IgD-negative memory B cell (primary cell): ENCODE results near the gene DSC3. TPM values are rescaled to one million over a fixed set of nuclear protein-coding genes. Genes with fewer than 3 reads are reported as not detected.
A peak's percentile ranks its signal among the peaks of the same experiment; 100 is the strongest.

Experiments used
- H3K27ac Mint-ChIP-seq, 3 donors: one replicate each; pipeline ENCODE4 v1.8.0; 2020 to 2022; ENCODE audit warnings: mild to moderate bottlenecking in 3 of 3, mixed read lengths in 3 of 3, moderate library complexity in 1 of 3
- H3K27me3 Mint-ChIP-seq: one replicate; pipeline ENCODE4 v1.8.0; 2021; ENCODE audit warnings: mixed read lengths
- H3K36me3 Mint-ChIP-seq: one replicate; pipeline ENCODE4 v1.8.0; 2020; ENCODE audit warnings: mild to moderate bottlenecking, mixed read lengths
- H3K4me1 Mint-ChIP-seq, 3 donors: one replicate each; pipeline ENCODE4 v1.8.0; 2020 to 2022; ENCODE audit warnings: mixed read lengths in 3 of 3, mild to moderate bottlenecking in 1 of 3
- H3K4me3 Mint-ChIP-seq, 4 donors: one replicate each; pipeline ENCODE4 v1.8.0; 2020 to 2022; ENCODE audit warnings: mild to moderate bottlenecking in 4 of 4, mixed read lengths in 4 of 4, moderate library complexity in 3 of 4
- H3K9me3 Mint-ChIP-seq, 3 donors: one replicate each; pipeline ENCODE4 v1.8.0; 2020 to 2021; ENCODE audit warnings: mixed read lengths in 3 of 3, mild to moderate bottlenecking in 1 of 3
- polyA plus RNA-seq: library from polyadenylated mRNA; unstranded; fragments of 300-500 nt; fragmentation: Illumina TruSeq; gene quantifications from one replicate; pipeline ENCODE4 v1.2.3, GENCODE V29; 2021

DSC3 gene
- polyA plus RNA-seq = not detected

GRCh38 chr18:31042406-31043181 is at the start of gene DSC3:
Gene DSC3 (minus strand): TSS chr18:31042742. CDS start chr18:31042660, 82 bp downstream.
- peak within 1 kb of the TSS in 1 of 3 donors; percentile 39 for H3K27ac Mint-ChIP-seq
- peaks cover 19% of the 10 kb centered on the region for H3K27me3 Mint-ChIP-seq
- no peaks in the 10 kb centered on the region for H3K4me1 Mint-ChIP-seq
- peaks cover 2% of the 10 kb centered on the region for H3K36me3 Mint-ChIP-seq
- no peak within 1 kb of the TSS for H3K4me3 Mint-ChIP-seq
- H3K9me3 Mint-ChIP-seq = peaks cover 6 to 17% (median 8%) of the 10 kb centered on the region in 3 donors

GRCh38 chr18:31091350-31091749 is 48.8 kb upstream of the DSC3 start:
- Mint-ChIP-seq H3K27ac (no peak overlapping the region), H3K27me3 (no peaks in the 10 kb centered on the region), H3K4me3 (no peak overlapping the region), H3K36me3 (no peaks in the 10 kb centered on the region), H3K9me3 (peaks cover 0 to 26% (median 9%) of the 10 kb centered on the region in 3 donors), H3K4me1 (no peaks in the 10 kb centered on the region)

- Mint-ChIP-seq H3K4me3 (no peak overlapping the region), H3K27ac (no peak overlapping the region), H3K9me3 (peaks cover 0 to 18% (median 4%) of the 10 kb centered on the region in 3 donors), H3K4me1 (no peaks in the 10 kb centered on the region), H3K27me3 (no peaks in the 10 kb centered on the region), H3K36me3 (no peaks in the 10 kb centered on the region)
Measured at GRCh38 chr18:31088532-31088931, 46.0 kb upstream of the DSC3 start.

GRCh38 chr18:31079973-31080372 is 37.4 kb upstream of the DSC3 start:
- peaks cover 0 to 5% (median 3%) of the 10 kb centered on the region in 3 donors for H3K9me3 Mint-ChIP-seq
- H3K4me3 Mint-ChIP-seq = no peak overlapping the region
- H3K4me1 Mint-ChIP-seq = no peaks in the 10 kb centered on the region
- no peaks in the 10 kb centered on the region for H3K27me3 Mint-ChIP-seq
- H3K36me3 Mint-ChIP-seq = no peaks in the 10 kb centered on the region
- H3K27ac Mint-ChIP-seq = no peak overlapping the region

GRCh38 chr18:31077878-31078277 is 35.3 kb upstream of the DSC3 start:
- Mint-ChIP-seq H3K4me3 (no peak overlapping the region), H3K4me1 (no peaks in the 10 kb centered on the region), H3K9me3 (peaks cover 0 to 6% (median 3%) of the 10 kb centered on the region in 3 donors), H3K27me3 (no peaks in the 10 kb centered on the region), H3K36me3 (no peaks in the 10 kb centered on the region), H3K27ac (no peak overlapping the region)

- H3K4me3 Mint-ChIP-seq = no peak overlapping the region
- no peak overlapping the region for H3K27ac Mint-ChIP-seq
- no peaks in the 10 kb centered on the region for H3K4me1 Mint-ChIP-seq
- H3K9me3 Mint-ChIP-seq = peaks cover 0 to 4% (median 0%) of the 10 kb centered on the region in 3 donors
- H3K27me3 Mint-ChIP-seq = no peaks in the 10 kb centered on the region
- no peaks in the 10 kb centered on the region for H3K36me3 Mint-ChIP-seq
Measured at GRCh38 chr18:31072175-31072574, 29.6 kb upstream of the DSC3 start.

GRCh38 chr18:31070206-31070605 is 27.7 kb upstream of the DSC3 start:
- no peak overlapping the region for H3K4me3 Mint-ChIP-seq
- H3K27ac Mint-ChIP-seq = no peak overlapping the region
- no peaks in the 10 kb centered on the region for H3K27me3 Mint-ChIP-seq
- H3K4me1 Mint-ChIP-seq = no peaks in the 10 kb centered on the region
- peaks cover 0 to 4% (median 0%) of the 10 kb centered on the region in 3 donors for H3K9me3 Mint-ChIP-seq
- H3K36me3 Mint-ChIP-seq = no peaks in the 10 kb centered on the region

- Mint-ChIP-seq H3K4me3 (no peak overlapping the region), H3K27ac (no peak overlapping the region), H3K36me3 (no peaks in the 10 kb centered on the region), H3K9me3 (peaks cover 0 to 1% (median 0%) of the 10 kb centered on the region in 3 donors), H3K27me3 (no peaks in the 10 kb centered on the region), H3K4me1 (no peaks in the 10 kb centered on the region)
Measured at GRCh38 chr18:31066266-31066665, 23.7 kb upstream of the DSC3 start.

GRCh38 chr18:31065036-31065773 is 22.7 kb upstream of the DSC3 start:
- Mint-ChIP-seq H3K36me3 (no peaks in the 10 kb centered on the region), H3K4me3 (no peak overlapping the region), H3K4me1 (no peaks in the 10 kb centered on the region), H3K27ac (no peak overlapping the region), H3K9me3 (peaks cover 0 to 1% (median 0%) of the 10 kb centered on the region in 3 donors), H3K27me3 (no peaks in the 10 kb centered on the region)

- no peak overlapping the region for H3K27ac Mint-ChIP-seq
- H3K36me3 Mint-ChIP-seq = no peaks in the 10 kb centered on the region
- no peaks in the 10 kb centered on the region for H3K9me3 Mint-ChIP-seq
- H3K27me3 Mint-ChIP-seq = no peaks in the 10 kb centered on the region
- no peak overlapping the region for H3K4me3 Mint-ChIP-seq
- no peaks in the 10 kb centered on the region for H3K4me1 Mint-ChIP-seq
Measured at GRCh38 chr18:31064130-31064529, 21.6 kb upstream of the DSC3 start.

- no peaks in the 10 kb centered on the region for H3K27me3 Mint-ChIP-seq
- no peak overlapping the region for H3K4me3 Mint-ChIP-seq
- H3K36me3 Mint-ChIP-seq = no peaks in the 10 kb centered on the region
- H3K9me3 Mint-ChIP-seq = no peaks in the 10 kb centered on the region
- H3K4me1 Mint-ChIP-seq = no peaks in the 10 kb centered on the region
- no peak overlapping the region for H3K27ac Mint-ChIP-seq
Measured at GRCh38 chr18:31061945-31062344, 19.4 kb upstream of the DSC3 start.

- no peaks in the 10 kb centered on the region for H3K4me1 Mint-ChIP-seq
- no peak overlapping the region for H3K27ac Mint-ChIP-seq
- H3K27me3 Mint-ChIP-seq = no peaks in the 10 kb centered on the region
- no peak overlapping the region for H3K4me3 Mint-ChIP-seq
- peaks cover 0 to 2% (median 0%) of the 10 kb centered on the region in 3 donors for H3K9me3 Mint-ChIP-seq
- H3K36me3 Mint-ChIP-seq = no peaks in the 10 kb centered on the region
Measured at GRCh38 chr18:31058897-31059296, 16.4 kb upstream of the DSC3 start.

- Mint-ChIP-seq H3K27ac (no peak overlapping the region), H3K36me3 (no peaks in the 10 kb centered on the region), H3K4me1 (no peaks in the 10 kb centered on the region), H3K9me3 (peaks cover 0 to 3% (median 2%) of the 10 kb centered on the region in 3 donors), H3K27me3 (no peaks in the 10 kb centered on the region), H3K4me3 (no peak overlapping the region)
Measured at GRCh38 chr18:31057917-31058316, 15.4 kb upstream of the DSC3 start.

GRCh38 chr18:31057051-31057450 is 14.5 kb upstream of the DSC3 start:
- Mint-ChIP-seq H3K4me1 (no peaks in the 10 kb centered on the region), H3K27ac (no peak overlapping the region), H3K9me3 (peaks cover 0 to 7% (median 4%) of the 10 kb centered on the region in 3 donors), H3K36me3 (no peaks in the 10 kb centered on the region), H3K27me3 (no peaks in the 10 kb centered on the region), H3K4me3 (no peak overlapping the region)

- H3K9me3 Mint-ChIP-seq = peaks cover 0 to 7% (median 4%) of the 10 kb centered on the region in 3 donors
- H3K27me3 Mint-ChIP-seq = no peaks in the 10 kb centered on the region
- H3K4me1 Mint-ChIP-seq = no peaks in the 10 kb centered on the region
- H3K36me3 Mint-ChIP-seq = no peaks in the 10 kb centered on the region
- H3K27ac Mint-ChIP-seq = no peak overlapping the region
- H3K4me3 Mint-ChIP-seq = no peak overlapping the region
Measured at GRCh38 chr18:31056296-31056695, 13.8 kb upstream of the DSC3 start.
